K562 treated with DMSO at 1 percent for 4 hours (cell line): ENCODE results near the gene GSDME. TPM values are rescaled to one million over a fixed set of nuclear protein-coding genes. Genes with fewer than 3 reads are reported as not detected.

Experiments
- total RNA-seq: library from RNA; unstranded; fragments of 300-600 nt; gene quantifications from 2 replicates; pipeline ENCODE4 v1.2.3, GENCODE V29; 2022; ENCODE audit not compliant: insufficient read depth

Gene GSDME
- total RNA-seq = 8.0 and 8.6 TPM in 2 replicates

GRCh38 chr7:24757353-24758275 is at the start of gene GSDME:
Gene GSDME (minus strand): TSS chr7:24757464. CDS start chr7:24749774, 7,690 bp downstream.

Other genes starting within 250 kb of the GSDME start
- gene PALS2, start 184.0 kb downstream of the GSDME start, total RNA-seq = 4.3 and 5.4 TPM in 2 replicates
- 4.5 and 7.8 TPM in 2 replicates for gene OSBPL3, start 222.7 kb upstream of the GSDME start, total RNA-seq